ENCODE measurements around the gene IKZF1. TPM values are rescaled to one million over a fixed set of nuclear protein-coding genes. Genes with fewer than 3 reads are reported as not detected.
A peak's percentile ranks its signal among the peaks of the same experiment; 100 is the strongest.

IKZF1 gene
- total RNA-seq, 2 donors from 2014 or later: 4.9 to 5.6 TPM

DNA sequence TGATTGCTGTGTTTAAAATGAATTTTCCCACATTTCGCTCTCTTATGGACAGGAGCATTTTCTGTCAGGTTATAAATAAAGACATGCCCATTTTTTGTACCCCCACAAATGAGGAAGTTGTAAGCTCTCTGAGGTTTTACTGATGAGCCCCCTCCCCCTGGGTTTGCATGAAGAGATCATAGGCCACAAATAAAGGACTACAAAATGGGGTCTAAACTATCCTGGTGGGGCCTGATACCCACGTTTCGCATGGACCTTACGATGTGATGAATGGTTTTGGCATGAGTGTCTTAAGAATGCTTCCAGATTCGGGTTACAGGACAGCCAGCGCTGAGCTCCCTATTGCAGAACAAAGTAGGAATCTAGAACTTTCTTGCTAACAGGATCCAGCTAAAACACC lies 5.8 kb downstream of the IKZF1 start:
- intact Hi-C loops (cut with DNase I): no loop called here

GRCh38 chr7:50310956-50311355 lies 6.4 kb downstream of the IKZF1 start:
- TF ChIP-seq, protein P1, sequence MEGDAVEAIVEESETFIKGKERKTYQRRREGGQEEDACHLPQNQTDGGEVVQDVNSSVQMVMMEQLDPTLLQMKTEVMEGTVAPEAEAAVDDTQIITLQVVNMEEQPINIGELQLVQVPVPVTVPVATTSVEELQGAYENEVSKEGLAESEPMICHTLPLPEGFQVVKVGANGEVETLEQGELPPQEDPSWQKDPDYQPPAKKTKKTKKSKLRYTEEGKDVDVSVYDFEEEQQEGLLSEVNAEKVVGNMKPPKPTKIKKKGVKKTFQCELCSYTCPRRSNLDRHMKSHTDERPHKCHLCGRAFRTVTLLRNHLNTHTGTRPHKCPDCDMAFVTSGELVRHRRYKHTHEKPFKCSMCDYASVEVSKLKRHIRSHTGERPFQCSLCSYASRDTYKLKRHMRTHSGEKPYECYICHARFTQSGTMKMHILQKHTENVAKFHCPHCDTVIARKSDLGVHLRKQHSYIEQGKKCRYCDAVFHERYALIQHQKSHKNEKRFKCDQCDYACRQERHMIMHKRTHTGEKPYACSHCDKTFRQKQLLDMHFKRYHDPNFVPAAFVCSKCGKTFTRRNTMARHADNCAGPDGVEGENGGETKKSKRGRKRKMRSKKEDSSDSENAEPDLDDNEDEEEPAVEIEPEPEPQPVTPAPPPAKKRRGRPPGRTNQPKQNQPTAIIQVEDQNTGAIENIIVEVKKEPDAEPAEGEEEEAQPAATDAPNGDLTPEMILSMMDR (IDR thresholded peaks at IDR 0.05): no peak
- Histone ChIP-seq H3K4me1 (no peaks in the 10 kb centered on the region), H3K27ac (peak overlapping the region; percentile 28), H3K4me3 (no peak overlapping the region), H3K9me3 (no peaks in the 10 kb centered on the region), H3K36me3 (no peaks in the 10 kb centered on the region), H3K27me3 (no peaks in the 10 kb centered on the region), H3K9ac (ENCODE audit: low read depth in 2 of 2, low read length in 2 of 2) (no peak overlapping the region)
- intact Hi-C loops (cut with DNase I): no loop called here
- DNase-seq: no peak

More for the DNA sequence above, 5.8 kb downstream of the IKZF1 start:
- H3K27ac ChIP-seq: peak overlapping the region; percentile 28
- no peak for DNase-seq
- H3K9ac ChIP-seq (ENCODE audit: low read depth in 2 of 2, low read length in 2 of 2): peak overlapping the region; percentile 14 to 41
- H3K36me3 ChIP-seq: no peaks in the 10 kb centered on the region
- TF ChIP-seq, protein P1 (IDR thresholded peaks at IDR 0.05): no peak
- no peaks in the 10 kb centered on the region for H3K4me1 ChIP-seq
- H3K9me3 ChIP-seq: no peaks in the 10 kb centered on the region
- H3K27me3 ChIP-seq: peaks cover 5% of the 10 kb centered on the region
- H3K4me3 ChIP-seq: no peak overlapping the region

GRCh38 chr7:50312250-50313162 lies 8.0 kb downstream of the IKZF1 start:
- Histone ChIP-seq H3K9ac (ENCODE audit: low read depth in 2 of 2, low read length in 2 of 2) (no peak overlapping the region), H3K27ac (peak overlapping the region; percentile 28), H3K9me3 (no peaks in the 10 kb centered on the region), H3K27me3 (no peaks in the 10 kb centered on the region), H3K4me3 (no peak overlapping the region), H3K4me1 (no peaks in the 10 kb centered on the region), H3K36me3 (no peaks in the 10 kb centered on the region)
- TF ChIP-seq, protein P1 (IDR thresholded peaks at IDR 0.05): no peak
- intact Hi-C loops (cut with DNase I): no loop called here
- no peak for DNase-seq

DNA sequence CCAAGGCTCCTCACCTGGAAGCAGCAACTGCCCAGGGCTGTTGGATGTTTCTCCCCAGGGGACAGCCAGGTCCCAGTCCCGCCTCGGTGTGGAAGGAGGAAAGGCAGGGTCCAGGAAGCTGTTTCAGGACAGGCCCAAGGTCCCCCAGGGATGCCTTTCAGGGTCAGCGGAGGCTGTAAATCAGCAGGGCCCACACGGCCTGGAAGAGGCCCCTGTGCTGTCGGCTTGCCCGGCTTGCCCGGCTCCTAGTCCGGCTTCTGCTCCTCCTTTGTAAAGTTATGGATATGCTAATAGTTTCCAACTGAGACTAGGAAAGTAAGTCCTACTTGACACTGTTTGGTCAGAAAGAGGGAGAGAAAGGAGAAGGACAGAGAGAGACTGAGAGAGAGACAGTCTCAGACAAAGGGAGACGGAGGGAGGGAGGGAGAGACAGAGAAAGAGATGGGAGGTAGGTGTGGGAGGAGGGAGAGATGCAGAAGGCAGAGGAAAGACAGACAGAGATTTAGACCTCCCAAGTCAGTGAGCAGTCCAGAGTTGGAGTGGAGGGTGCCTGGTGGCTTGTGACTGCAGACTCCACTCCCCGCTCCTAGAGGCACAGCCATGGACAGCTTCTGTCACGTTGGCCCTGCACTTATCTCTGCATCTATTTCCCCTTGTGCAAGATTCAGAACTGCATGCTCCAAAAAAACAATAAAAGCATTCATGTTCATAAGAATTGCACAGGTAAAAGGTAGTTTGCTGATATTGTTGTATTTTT lies 10.5 kb downstream of the IKZF1 start:
- Histone ChIP-seq H3K4me3 (no peak overlapping the region), H3K4me1 (no peaks in the 10 kb centered on the region), H3K36me3 (no peaks in the 10 kb centered on the region), H3K9ac (ENCODE audit: low read depth in 2 of 2, low read length in 2 of 2) (peak overlapping the region; percentile 21 to 26), H3K27ac (peak overlapping the region; percentile 43), H3K9me3 (no peaks in the 10 kb centered on the region), H3K27me3 (no peaks in the 10 kb centered on the region)
- TF ChIP-seq, protein P1 (IDR thresholded peaks at IDR 0.05): no peak
- DNase-seq: no peak
- intact Hi-C loops (cut with DNase I): no loop called here

- Histone ChIP-seq H3K27ac (peak overlapping the region; percentile 43), H3K4me3 (no peak overlapping the region), H3K36me3 (no peaks in the 10 kb centered on the region), H3K9ac (ENCODE audit: low read depth in 2 of 2, low read length in 2 of 2) (peak overlapping the region; percentile 23 to 36), H3K27me3 (no peaks in the 10 kb centered on the region), H3K4me1 (no peaks in the 10 kb centered on the region), H3K9me3 (no peaks in the 10 kb centered on the region)
- intact Hi-C loops (cut with DNase I): no loop called here
- TF ChIP-seq, protein P1 (IDR thresholded peaks at IDR 0.05): no peak
- DNase-seq: no peak
These were observed 11.5 kb downstream of the IKZF1 start for GRCh38 chr7:50315739-50316671.

All from colonic mucosa (tissue), 4 donors.